ENCODE data around the gene HOXB9. TPM values are rescaled to one million over a fixed set of nuclear protein-coding genes. Genes with fewer than 3 reads are reported as not detected.

HOXB9 gene
- total and polyA plus RNA-seq, 2 of the 13 experiments (the other 11 are each of a cell fraction or from before 2014, with no cell fraction given) = not detected

- TF ChIP-seq PREB (CRISPR knock-in tag; IDR thresholded peaks at IDR 0.05) (no peak), PAWR (CRISPR knock-in tag; IDR thresholded peaks at IDR 0.05; ENCODE audit: borderline replicate concordance) (no peak), ZNF75D (CRISPR knock-in tag; IDR thresholded peaks at IDR 0.05; ENCODE audit: borderline replicate concordance) (no peak), ZBTB8A (CRISPR knock-in tag; IDR thresholded peaks at IDR 0.05; ENCODE audit: borderline replicate concordance, low read depth) (no peak)
Observed at GRCh38 chr17:48622857-48623256, 3.3 kb downstream of the HOXB9 start (continued).

GRCh38 chr17:48621410-48622392 lies 4.5 kb downstream of the HOXB9 start:
- Histone ChIP-seq H3K9me3 (ENCODE audit: low read length) (no peaks in the 10 kb centered on the region), H3K4me1 (ENCODE audit: insufficient read depth, low read length) (no peaks in the 10 kb centered on the region), H3K36me3 (replicated peaks in 1 of 2; ENCODE audit: control insufficient read depth in 1 of 2, insufficient read depth in 2 of 2, low read length in 2 of 2) (no peaks in the 10 kb centered on the region), H3K27me3 (ENCODE audit: control insufficient read depth in 1 of 2, insufficient read depth in 2 of 2, low read length in 2 of 2) (peaks cover 44 to 97% of the 10 kb centered on the region in 2 experiments), H3K4me2 (ENCODE audit: low read depth, low read length) (no peak overlapping the region), H4K20me1 (ENCODE audit: insufficient read depth, low read length) (peaks cover 8% of the 10 kb centered on the region; the same call in 1 of the 2 replicates), H3K79me2 (ENCODE audit: insufficient read depth, low read length) (no peaks in the 10 kb centered on the region), H3K27ac (ENCODE audit: extremely low read length, insufficient read depth, low read length) (no peak overlapping the region), H3K4me3 (replicated peaks in 1 of 3; ENCODE audit: insufficient read depth in 1 of 3, low read depth in 2 of 3, low read length in 3 of 3) (no peak overlapping the region), H2AFZ (ENCODE audit: low read length) (no peak overlapping the region), H3K9ac (ENCODE audit: insufficient read depth, low read depth, low read length) (no peak overlapping the region)
- DNase-seq (ENCODE audit: low spot score) (no peak), ATAC-seq (no peak), FAIRE-seq (no peak)
- 23% methylated on average over 31 of the region's 41 CpGs for WGBS (ENCODE audit: low lambda C conversion rate)
- intact Hi-C loops (cut with micrococcal nuclease; ENCODE audit: unreplicated experiment) (no loop called here), in situ Hi-C loops (cut with HindIII; ENCODE audit: extremely low pct_ligation_motif_present, low pct_unique_long_range_greater_than_20kb) (no loop called here)
- ChIA-PET POLR2A (no interaction called here), CTCF (ENCODE audit: low intra/inter-chr PET ratio, low total read pairs) (interaction anchor here (1.1 kb wide), 1 partner anchor 314 kb away, joined by 3 read pairs; no protein-coding TSS in a partner anchor)
- no TSS peak for BruUV-seq (replicated peaks)
- TF ChIP-seq ZNF33B (CRISPR knock-in tag; IDR thresholded peaks at IDR 0.05) (no peak), CREBL2 (CRISPR knock-in tag; IDR thresholded peaks at IDR 0.05; ENCODE audit: borderline replicate concordance) (no peak), LRRFIP1 (CRISPR knock-in tag; conservative IDR thresholded peaks at IDR 0.05) (no peak), EZH2 (conservative IDR thresholded peaks at IDR 0.05; ENCODE audit: low read depth, low read length) (peak; percentile 25), MIXL1 (CRISPR knock-in tag; IDR thresholded peaks at IDR 0.05) (no peak)

Data from HepG2 (cell line).